KMS-11 (cell line): Measurements from ENCODE around the gene PSMB2.

Experiments
- H2AFZ ChIP-seq: fragments of 200-600 bp; sonication (generic); 2 replicates; pipeline ENCODE4 v1.6.1; 2016; ENCODE audit warnings: antibody characterized with exemption, mixed run types, low read depth
- H3K27ac ChIP-seq: fragments of 200-600 bp; sonication (generic); 2 replicates; pipeline ENCODE4 v1.6.1; 2016; ENCODE audit warnings: mild to moderate bottlenecking, mixed run types
- H3K27me3 ChIP-seq: fragments of 200-600 bp; sonication (generic); 2 replicates; pipeline ENCODE4 v1.6.1; 2017; ENCODE audit warnings: mild to moderate bottlenecking, low read depth, mixed run types, moderate library complexity; ENCODE audit not compliant: insufficient read depth
- H3K36me3 ChIP-seq: fragments of 200-600 bp; sonication (generic); 2 replicates; pipeline ENCODE4 v1.6.1; 2017; ENCODE audit warnings: mild to moderate bottlenecking, mixed run types; ENCODE audit not compliant: insufficient read depth
- H3K4me1 ChIP-seq: fragments of 200-600 bp; sonication (generic); 2 replicates; pipeline ENCODE4 v1.6.1; 2016; ENCODE audit warnings: mild to moderate bottlenecking, low read depth, mixed run types; ENCODE audit not compliant: poor library complexity, severe bottlenecking
- H3K4me2 ChIP-seq: fragments of 200-600 bp; sonication (generic); 2 replicates; pipeline ENCODE4 v1.7.0; 2016; ENCODE audit warnings: mild to moderate bottlenecking, mixed run types
- H3K4me3 ChIP-seq: fragments of 200-600 bp; sonication (generic); IDR thresholded peaks from 2 replicates; pipeline ENCODE4 v1.6.1; 2017; ENCODE audit warnings: low read depth, low read length, mixed read lengths; ENCODE audit not compliant: insufficient read depth
- H3K79me2 ChIP-seq: fragments of 200-600 bp; sonication (generic); 2 replicates; pipeline ENCODE4 v1.6.1; 2016; ENCODE audit warnings: low read depth, mixed run types; ENCODE audit not compliant: insufficient read depth
- H3K9ac ChIP-seq: fragments of 200-600 bp; sonication (generic); 2 replicates; pipeline ENCODE4 v1.6.1; 2016; ENCODE audit warnings: mild to moderate bottlenecking, mixed run types
- H4K20me1 ChIP-seq: fragments of 200-600 bp; sonication (generic); 2 replicates; pipeline ENCODE4 v1.6.1; 2016; ENCODE audit warnings: mild to moderate bottlenecking, mixed run types; ENCODE audit not compliant: insufficient read depth
- CTCF ChIP-seq: fragments of 200-600 bp; sonication (generic); conservative IDR thresholded peaks from 2 replicates; pipeline ENCODE4 v1.6.1; 2017; ENCODE audit warnings: low read depth, mild to moderate bottlenecking, antibody characterized with exemption, low read length, moderate library complexity, mixed read lengths

Gene PSMB2

GRCh38 chr1:35660581-35661473 lies 19.5 kb upstream of the PSMB2 start:
- no peaks in the 10 kb centered on the region for H3K27me3 ChIP-seq
- H3K36me3 ChIP-seq: no peaks in the 10 kb centered on the region
- no peak overlapping the region for H3K27ac ChIP-seq
- no peaks in the 10 kb centered on the region for H4K20me1 ChIP-seq
- no peak overlapping the region for H3K9ac ChIP-seq
- no peak for TF ChIP-seq CTCF
- no peak overlapping the region for H2AFZ ChIP-seq
- no peak overlapping the region for H3K4me2 ChIP-seq
- H3K4me3 ChIP-seq: no peak overlapping the region
- H3K79me2 ChIP-seq: no peaks in the 10 kb centered on the region
- peaks cover 23% of the 10 kb centered on the region for H3K4me1 ChIP-seq

- H3K79me2 ChIP-seq: no peaks in the 10 kb centered on the region
- no peak overlapping the region for H2AFZ ChIP-seq
- no peak overlapping the region for H3K9ac ChIP-seq
- no peaks in the 10 kb centered on the region for H4K20me1 ChIP-seq
- no peak for TF ChIP-seq CTCF
- H3K4me2 ChIP-seq: no peak overlapping the region
- H3K36me3 ChIP-seq: no peaks in the 10 kb centered on the region
- no peak overlapping the region for H3K4me3 ChIP-seq
- no peaks in the 10 kb centered on the region for H3K27me3 ChIP-seq
- H3K4me1 ChIP-seq: peaks cover 23% of the 10 kb centered on the region
- H3K27ac ChIP-seq: no peak overlapping the region
Observed at GRCh38 chr1:35659589-35659988, 18.3 kb upstream of the PSMB2 start.

GRCh38 chr1:35657851-35658250 lies 16.5 kb upstream of the PSMB2 start:
- Histone ChIP-seq H3K4me1 (peaks cover 16% of the 10 kb centered on the region), H3K36me3 (no peaks in the 10 kb centered on the region), H3K4me2 (no peak overlapping the region), H3K9ac (no peak overlapping the region), H3K79me2 (no peaks in the 10 kb centered on the region), H3K27ac (no peak overlapping the region), H3K27me3 (no peaks in the 10 kb centered on the region), H2AFZ (no peak overlapping the region), H4K20me1 (no peaks in the 10 kb centered on the region), H3K4me3 (no peak overlapping the region)
- no peak for TF ChIP-seq CTCF

- Histone ChIP-seq H3K4me3 (no peak overlapping the region), H4K20me1 (no peaks in the 10 kb centered on the region), H3K27ac (no peak overlapping the region), H3K27me3 (no peaks in the 10 kb centered on the region), H3K4me1 (peaks cover 6% of the 10 kb centered on the region), H3K9ac (no peak overlapping the region), H3K4me2 (no peak overlapping the region), H3K79me2 (no peaks in the 10 kb centered on the region), H2AFZ (no peak overlapping the region), H3K36me3 (no peaks in the 10 kb centered on the region)
- TF ChIP-seq CTCF: no peak
Observed at GRCh38 chr1:35656863-35657232, 15.5 kb upstream of the PSMB2 start.
